A673 (cell line): Measurements from ENCODE around the gene TSPEAR.

Experiments
- CTCF ChIP-seq: fragments of 300-800, 200-600 bp; sonication (generic); conservative IDR thresholded peaks from 2 replicates; pipeline ENCODE4 v1.5.1; 2017; ENCODE audit warnings: low read depth, mild to moderate bottlenecking, antibody characterized with exemption, low read length, moderate library complexity, mixed read lengths
- EZH2 ChIP-seq: fragments of 200-600 bp; sonication (generic); IDR thresholded peaks from 2 replicates; pipeline ENCODE4 v1.6.1; 2017; ENCODE audit warnings: borderline replicate concordance, low read depth, mild to moderate bottlenecking, mixed read lengths, antibody characterized with exemption, low read length; ENCODE audit not compliant: poor library complexity, severe bottlenecking

- TF ChIP-seq CTCF (no peak), EZH2 (no peak)
These were observed 220.6 kb downstream of the TSPEAR start for GRCh38 chr21:44490816-44491215.
